Ishikawa (cell line): ENCODE measurements around the gene TSN.

Experiments used
- CEBPB ChIP-seq: IDR thresholded peaks from 2 replicates; pipeline ENCODE4 v1.6.1; 2012
- EGR1 ChIP-seq: IDR thresholded peaks from 2 replicates; pipeline ENCODE4 v1.6.1; 2012
- EP300 ChIP-seq: IDR thresholded peaks from 2 replicates; pipeline ENCODE4 v1.6.1; 2012; ENCODE audit warnings: borderline replicate concordance
- FOXM1 ChIP-seq: IDR thresholded peaks from 2 replicates; pipeline ENCODE4 v1.6.1; 2012; ENCODE audit warnings: low read depth, borderline replicate concordance
- NFIC ChIP-seq: IDR thresholded peaks from 2 replicates; pipeline ENCODE4 v1.6.1; 2012
- RAD21 ChIP-seq: IDR thresholded peaks from 2 replicates; pipeline ENCODE4 v1.6.1; 2012; ENCODE audit warnings: low read depth
- TAF1 ChIP-seq: IDR thresholded peaks from 2 replicates; pipeline ENCODE4 v1.6.1; 2012; ENCODE audit warnings: low read depth, mild to moderate bottlenecking
- TCF12 ChIP-seq: IDR thresholded peaks from 2 replicates; pipeline ENCODE4 v1.6.1; 2012; ENCODE audit warnings: low read depth
- TEAD4 ChIP-seq: IDR thresholded peaks from 2 replicates; pipeline ENCODE4 v1.6.1; 2012
- TF ChIP-seq, protein P1 (sequence below): IDR thresholded peaks from 2 replicates; pipeline ENCODE4 v1.6.1; 2012; ENCODE audit warnings: low read depth, mild to moderate bottlenecking

DNA sequence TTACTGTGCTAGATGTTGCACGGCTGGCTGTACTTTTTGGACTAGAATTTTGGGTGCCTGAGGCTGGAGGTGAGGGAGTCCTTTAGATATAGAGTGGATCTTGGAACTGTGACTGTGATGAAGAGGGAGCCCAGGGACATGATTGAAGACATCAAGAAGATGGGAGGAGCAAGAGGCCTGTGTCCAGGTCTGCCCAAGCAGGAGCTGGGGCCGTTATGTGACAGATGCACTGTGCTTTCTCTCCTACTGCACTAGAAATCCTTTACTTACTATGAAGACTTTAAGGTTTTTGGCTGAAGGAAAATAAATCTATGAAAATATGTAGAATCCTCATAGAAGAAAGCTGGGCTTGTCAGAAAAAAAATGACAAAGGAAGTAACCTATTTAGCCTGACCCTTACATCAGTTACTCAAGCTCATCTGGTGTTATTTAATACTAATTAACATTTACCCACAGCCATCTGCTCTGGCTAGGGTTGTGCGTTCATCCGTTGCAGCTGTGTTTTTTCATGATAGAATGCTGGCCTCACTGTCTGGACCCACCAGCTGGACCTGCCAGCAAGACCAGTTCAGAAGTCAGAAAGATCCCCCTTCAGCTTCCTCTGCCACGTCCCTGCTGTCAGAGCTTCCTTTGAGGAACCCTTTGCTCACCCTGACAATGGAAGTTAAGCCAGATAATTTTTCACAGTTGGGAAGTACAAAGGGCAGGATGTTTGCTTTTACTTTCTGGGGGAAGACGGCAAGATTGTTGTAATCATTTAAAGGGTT is 16.7 kb downstream of the TSN start:
- TF ChIP-seq RAD21 = no peak
- no peak for TF ChIP-seq TAF1
- TF ChIP-seq CEBPB = no peak
- TF ChIP-seq, protein P1, sequence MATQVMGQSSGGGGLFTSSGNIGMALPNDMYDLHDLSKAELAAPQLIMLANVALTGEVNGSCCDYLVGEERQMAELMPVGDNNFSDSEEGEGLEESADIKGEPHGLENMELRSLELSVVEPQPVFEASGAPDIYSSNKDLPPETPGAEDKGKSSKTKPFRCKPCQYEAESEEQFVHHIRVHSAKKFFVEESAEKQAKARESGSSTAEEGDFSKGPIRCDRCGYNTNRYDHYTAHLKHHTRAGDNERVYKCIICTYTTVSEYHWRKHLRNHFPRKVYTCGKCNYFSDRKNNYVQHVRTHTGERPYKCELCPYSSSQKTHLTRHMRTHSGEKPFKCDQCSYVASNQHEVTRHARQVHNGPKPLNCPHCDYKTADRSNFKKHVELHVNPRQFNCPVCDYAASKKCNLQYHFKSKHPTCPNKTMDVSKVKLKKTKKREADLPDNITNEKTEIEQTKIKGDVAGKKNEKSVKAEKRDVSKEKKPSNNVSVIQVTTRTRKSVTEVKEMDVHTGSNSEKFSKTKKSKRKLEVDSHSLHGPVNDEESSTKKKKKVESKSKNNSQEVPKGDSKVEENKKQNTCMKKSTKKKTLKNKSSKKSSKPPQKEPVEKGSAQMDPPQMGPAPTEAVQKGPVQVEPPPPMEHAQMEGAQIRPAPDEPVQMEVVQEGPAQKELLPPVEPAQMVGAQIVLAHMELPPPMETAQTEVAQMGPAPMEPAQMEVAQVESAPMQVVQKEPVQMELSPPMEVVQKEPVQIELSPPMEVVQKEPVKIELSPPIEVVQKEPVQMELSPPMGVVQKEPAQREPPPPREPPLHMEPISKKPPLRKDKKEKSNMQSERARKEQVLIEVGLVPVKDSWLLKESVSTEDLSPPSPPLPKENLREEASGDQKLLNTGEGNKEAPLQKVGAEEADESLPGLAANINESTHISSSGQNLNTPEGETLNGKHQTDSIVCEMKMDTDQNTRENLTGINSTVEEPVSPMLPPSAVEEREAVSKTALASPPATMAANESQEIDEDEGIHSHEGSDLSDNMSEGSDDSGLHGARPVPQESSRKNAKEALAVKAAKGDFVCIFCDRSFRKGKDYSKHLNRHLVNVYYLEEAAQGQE = no peak
- TF ChIP-seq EP300 = no peak
- no peak for TF ChIP-seq TEAD4
- no peak for TF ChIP-seq TCF12
- no peak for TF ChIP-seq EGR1
- TF ChIP-seq NFIC = no peak
- TF ChIP-seq FOXM1 = no peak
